GM13976 (cell line): ENCODE results near the gene SULT1C2.
"Not testable (repeated sequence)": the region's sequence is repeated elsewhere in the genome, so short reads cannot be mapped to it uniquely, and the experiment has no call there.

ENCODE experiments used
- DNase-seq: peaks from one replicate; pipeline ENCODE4 v3.0.0; 2012; ENCODE audit warnings: low spot score
- CTCF ChIP-seq: IDR thresholded peaks from 2 replicates; pipeline ENCODE4 v1.5.1; 2012; ENCODE audit warnings: borderline replicate concordance, mild to moderate bottlenecking; ENCODE audit not compliant: insufficient read depth; ENCODE audit errors: extremely low read depth, missing control alignments, control extremely low read depth
- in situ Hi-C: fragments of 300-500 bp; cut with MboI; formaldehyde crosslinking; loops from one replicate; pipeline ENCODE4 v1.12.0; 2022; ENCODE audit warnings: low sequenced_read_pairs, mixed read lengths, inconsistent platforms; ENCODE audit not compliant: unreplicated experiment

The SULT1C2 gene

GRCh38 chr2:108280466-108280865 is 8.2 kb upstream of the SULT1C2 start:
- in situ Hi-C loops, result no loop called here
- no peak for TF ChIP-seq CTCF
- no peak for DNase-seq

- in situ Hi-C loops, DNase-seq: not testable (repeated sequence)
Observed at GRCh38 chr2:108284566-108284965, 4.1 kb upstream of the SULT1C2 start.

- no peak for DNase-seq
- in situ Hi-C loops, result no loop called here
- TF ChIP-seq CTCF, result no peak
Observed at GRCh38 chr2:108285616-108286015, 3.1 kb upstream of the SULT1C2 start.

GRCh38 chr2:108287169-108287568 is 1.5 kb upstream of the SULT1C2 start:
- in situ Hi-C loops, result no loop called here

GRCh38 chr2:108293850-108294249 is 5.2 kb downstream of the SULT1C2 start:
- TF ChIP-seq CTCF, result no peak
- in situ Hi-C loops, result no loop called here
- no peak for DNase-seq

More at GRCh38 chr2:108287169-108287568, 1.5 kb upstream of the SULT1C2 start:
- no peak for TF ChIP-seq CTCF
- no peak for DNase-seq

GRCh38 chr2:108297436-108298141 is 8.9 kb downstream of the SULT1C2 start:
- DNase-seq, result no peak
- no peak for TF ChIP-seq CTCF
- in situ Hi-C loops, result no loop called here

GRCh38 chr2:108301558-108301957 is 12.9 kb downstream of the SULT1C2 start:
- in situ Hi-C loops, result no loop called here
- no peak for TF ChIP-seq CTCF
- no peak for DNase-seq
